ENCODE data around the gene KRT79. TPM values are rescaled to one million over a fixed set of nuclear protein-coding genes. Genes with fewer than 3 reads are reported as not detected.

KRT79 gene
- polyA plus RNA-seq, 1 of the 3 experiments (the other 2 are of a cell fraction) = not detected

GRCh38 chr12:52800259-52800917 lies 33.7 kb downstream of the KRT79 start:
- Histone ChIP-seq H3K4me1 (ENCODE audit: control insufficient read depth in 1 of 2, insufficient read depth in 2 of 2, low read depth in 1 of 2, low read length in 1 of 2) (no peaks in the 10 kb centered on the region), H3K9me2 (no peaks in the 10 kb centered on the region), H3K79me2 (ENCODE audit: insufficient read depth) (no peaks in the 10 kb centered on the region), H3K27ac (ENCODE audit: low read depth in 2 of 2, low read length in 1 of 2) (no peak overlapping the region), H3K9me3 (no peaks in the 10 kb centered on the region), H3K4me2 (no peak overlapping the region; the same call in 1 of the 2 replicates), H3K4me3 (ENCODE audit: low read depth in 2 of 2, low read length in 1 of 2) (no peak overlapping the region), H3K36me3 (replicated peaks in 1 of 2; ENCODE audit: control insufficient read depth in 1 of 2, insufficient read depth in 2 of 2, low read length in 1 of 2) (no peaks in the 10 kb centered on the region), H4K20me1 (ENCODE audit: insufficient read depth) (no peaks in the 10 kb centered on the region), H3F3A (replicated peaks; ENCODE audit: insufficient read depth) (peaks cover 3% of the 10 kb centered on the region), H3K27me3 (ENCODE audit: insufficient read depth) (peaks cover 8% of the 10 kb centered on the region; the same call in 1 of the 2 replicates), H2AFZ (ENCODE audit: low read depth) (no peak overlapping the region), H3K9ac (no peak overlapping the region)
- no peak for TF ChIP-seq TAF1 (IDR thresholded peaks at IDR 0.05; ENCODE audit: borderline replicate concordance, low read depth, low read length)
- no peak for TF ChIP-seq YY1 (IDR thresholded peaks at IDR 0.05; ENCODE audit: low read depth)
- no peak for TF ChIP-seq TCF12 (IDR thresholded peaks at IDR 0.05)
- TF ChIP-seq MAX (IDR thresholded peaks at IDR 0.05; ENCODE audit: low read depth) = no peak
- TF ChIP-seq GATA2 (CRISPR knock-in tag; IDR thresholded peaks at IDR 0.05) = no peak
- TF ChIP-seq NRF1 (IDR thresholded peaks at IDR 0.05; ENCODE audit: low read depth, low read length) = no peak
- TF ChIP-seq EZH2phosphoT487 (IDR thresholded peaks at IDR 0.05; ENCODE audit: borderline replicate concordance, low read depth) = no peak
- no peak for TF ChIP-seq MEF2A (IDR thresholded peaks at IDR 0.05; ENCODE audit: borderline replicate concordance, low read depth)
- TF ChIP-seq JUND (IDR thresholded peaks at IDR 0.05) = no peak
- TF ChIP-seq CHD2 (IDR thresholded peaks at IDR 0.05; ENCODE audit: low read length, partially characterized antibody) = no peak
- TF ChIP-seq ELF1 (IDR thresholded peaks at IDR 0.05) = no peak
- no peak for TF ChIP-seq POLR2AphosphoS5 (IDR thresholded peaks at IDR 0.05; ENCODE audit: low read depth, low read length)
- no peak for TF ChIP-seq CTCF (IDR thresholded peaks at IDR 0.05)
- TF ChIP-seq USF1 (IDR thresholded peaks at IDR 0.05; ENCODE audit: borderline replicate concordance, low read depth) = no peak
- no peak for TF ChIP-seq TEAD4 (IDR thresholded peaks at IDR 0.05; ENCODE audit: borderline replicate concordance, insufficient read depth)
- no peak for TF ChIP-seq REST (IDR thresholded peaks at IDR 0.05; ENCODE audit: low read depth, low read length)
- no peak for TF ChIP-seq ZBTB33 (IDR thresholded peaks at IDR 0.05; ENCODE audit: borderline replicate concordance, low read depth)
- WGBS (ENCODE audit: low lambda C conversion rate) = 26% methylated on average over 1 of the region's 1 CpG
- DNase-seq = no peak
- ChIA-PET CTCF (interaction anchor here (1.4 kb wide), 1 partner anchor 79 kb away, joined by 5 read pairs; no protein-coding TSS in a partner anchor), POLR2A (no interaction called here)

Measured in SK-N-SH (cell line).